HEK293T (cell line): ENCODE data around the gene IGF1R.

Source experiments
- CTCF ChIA-PET: fragments of 350-600 bp; formaldehyde crosslinking; extraction: SDS; loops from one replicate; lab custom pipeline; 2021; ENCODE audit warnings: antibody characterized with exemption, inconsistent platforms; lab: Yijun Ruan, JAX
- POLR2A ChIA-PET: fragments of 350-600 bp; formaldehyde crosslinking; extraction: SDS; loops from one replicate; lab custom pipeline; 2020; ENCODE audit warnings: antibody characterized with exemption, inconsistent platforms; lab: Yijun Ruan, JAX
- DNase-seq: peaks from one replicate; pipeline ENCODE4 v3.0.0; 2012; ENCODE audit warnings: mixed read lengths; ENCODE audit errors: extremely low spot score
- ARNT ChIP-seq: fragments of 450-650 bp; IDR thresholded peaks from 2 replicates; pipeline ENCODE4 v1.6.1; 2017; ENCODE audit warnings: mild to moderate bottlenecking
- BHLHE40 ChIP-seq: fragments of 450-650 bp; IDR thresholded peaks from 2 replicates; pipeline ENCODE4 v1.6.1; 2016; ENCODE audit warnings: mild to moderate bottlenecking, moderate library complexity, borderline replicate concordance
- CTBP1 ChIP-seq: fragments of 450-650 bp; IDR thresholded peaks from 2 replicates; pipeline ENCODE4 v1.6.1; 2016; ENCODE audit warnings: borderline replicate concordance
- ELF4 ChIP-seq: fragments of 450-650 bp; IDR thresholded peaks from 2 replicates; pipeline ENCODE4 v1.6.1; 2017; ENCODE audit warnings: antibody characterized with exemption
- FOXA1 ChIP-seq: fragments of 450-650 bp; IDR thresholded peaks from 2 replicates; pipeline ENCODE4 v1.6.1; 2016; ENCODE audit warnings: mild to moderate bottlenecking
- FOXK2 ChIP-seq: fragments of 450-650 bp; IDR thresholded peaks from 2 replicates; pipeline ENCODE4 v1.6.1; 2016; ENCODE audit warnings: mild to moderate bottlenecking
- FOXM1 ChIP-seq: fragments of 450-650 bp; IDR thresholded peaks from 2 replicates; pipeline ENCODE4 v1.6.1; 2017; ENCODE audit warnings: mild to moderate bottlenecking, borderline replicate concordance
- HDGF ChIP-seq: fragments of 450-650 bp; IDR thresholded peaks from 2 replicates; pipeline ENCODE4 v1.6.1; 2017; ENCODE audit warnings: antibody characterized with exemption, borderline replicate concordance
- L3MBTL2 ChIP-seq: fragments of 450-650 bp; conservative IDR thresholded peaks from 2 replicates; pipeline ENCODE4 v1.6.1; 2016; ENCODE audit warnings: mild to moderate bottlenecking
- LEF1 ChIP-seq: fragments of 450-650 bp; IDR thresholded peaks from 2 replicates; pipeline ENCODE4 v1.6.1; 2017; ENCODE audit warnings: mild to moderate bottlenecking, borderline replicate concordance
- NFRKB ChIP-seq: fragments of 450-650 bp; IDR thresholded peaks from 2 replicates; pipeline ENCODE4 v1.6.1; 2016; ENCODE audit warnings: mild to moderate bottlenecking, moderate library complexity
- PKNOX1 ChIP-seq: fragments of 450-650 bp; IDR thresholded peaks from 2 replicates; pipeline ENCODE4 v1.6.1; 2016
- SP1 ChIP-seq: fragments of 450-650 bp; IDR thresholded peaks from 2 replicates; pipeline ENCODE4 v1.6.1; 2017
- SUZ12 ChIP-seq: fragments of 450-650 bp; IDR thresholded peaks from 2 replicates; pipeline ENCODE4 v1.6.1; 2016; ENCODE audit warnings: mild to moderate bottlenecking
- TARDBP ChIP-seq: fragments of 450-650 bp; IDR thresholded peaks from 2 replicates; pipeline ENCODE4 v1.6.1; 2016
- ZNF384 ChIP-seq: fragments of 450-650 bp; IDR thresholded peaks from 2 replicates; pipeline ENCODE4 v1.6.1; 2016

Gene IGF1R

GRCh38 chr15:98855815-98856531, 207.6 kb downstream of the IGF1R start:
- TF ChIP-seq NFRKB (no peak), ZNF384 (no peak), L3MBTL2 (no peak), BHLHE40 (no peak), PKNOX1 (no peak), ARNT (no peak), LEF1 (no peak)
- POLR2A ChIA-PET, result interaction anchor here (0.6 to 2.0 kb wide), 5 partner anchors 11 to 347 kb away, joined by 3 to 7 read pairs (median 5); no protein-coding TSS in a partner anchor
- DNase-seq, result no peak
- CTCF ChIA-PET, result interaction anchor here (0.6 to 2.9 kb wide), 9 partner anchors 9 to 337 kb away, joined by 3 to 14 read pairs (median 4); no protein-coding TSS in a partner anchor

- ChIA-PET POLR2A (interaction anchor here (0.8 to 1.2 kb wide), 3 partner anchors 27 to 210 kb away, joined by 3 to 5 read pairs (median 4); no protein-coding TSS in a partner anchor), CTCF (interaction anchor here (0.6 to 2.9 kb wide), 9 partner anchors 9 to 337 kb away, joined by 3 to 14 read pairs (median 4); no protein-coding TSS in a partner anchor)
- TF ChIP-seq ARNT (no peak), BHLHE40 (no peak), TARDBP (no peak), FOXM1 (no peak), FOXA1 (no peak), PKNOX1 (no peak), CTBP1 (no peak), HDGF (no peak), ELF4 (no peak), NFRKB (no peak), FOXK2 (no peak), LEF1 (no peak), ZNF384 (no peak), SP1 (no peak), SUZ12 (no peak), L3MBTL2 (no peak)
- DNase-seq, result no peak
These were observed 208.2 kb downstream of the IGF1R start for GRCh38 chr15:98856532-98856907.

GRCh38 chr15:98858610-98859023, 210.3 kb downstream of the IGF1R start:
- DNase-seq, result no peak
- TF ChIP-seq NFRKB, result no peak
- TF ChIP-seq TARDBP, result no peak
- TF ChIP-seq BHLHE40, result no peak
- no peak for TF ChIP-seq FOXM1
- TF ChIP-seq ZNF384, result no peak
- TF ChIP-seq SUZ12, result no peak
- TF ChIP-seq CTBP1, result no peak
- TF ChIP-seq ELF4, result no peak
- TF ChIP-seq FOXK2, result no peak
- TF ChIP-seq L3MBTL2, result no peak
- TF ChIP-seq FOXA1, result no peak
- TF ChIP-seq SP1, result no peak
- ChIA-PET CTCF (interaction anchor here (0.6 to 1.6 kb wide), 5 partner anchors 9 to 218 kb away, joined by 3 to 5 read pairs (median 4); no protein-coding TSS in a partner anchor), POLR2A (no interaction called here)

GRCh38 chr15:98859149-98859548, 210.8 kb downstream of the IGF1R start:
- POLR2A ChIA-PET, result no interaction called here
- CTCF ChIA-PET, result interaction anchor here (0.6 to 1.2 kb wide), 4 partner anchors 8 to 217 kb away, joined by 3 to 4 read pairs (median 4); no protein-coding TSS in a partner anchor
- TF ChIP-seq NFRKB, result no peak
- TF ChIP-seq PKNOX1, result no peak
- TF ChIP-seq FOXM1, result no peak
- TF ChIP-seq HDGF, result no peak
- no peak for TF ChIP-seq FOXK2
- DNase-seq, result no peak

- TF ChIP-seq LEF1, result no peak
- TF ChIP-seq NFRKB, result no peak
- no peak for TF ChIP-seq FOXK2
- no peak for TF ChIP-seq ZNF384
- TF ChIP-seq ELF4, result no peak
- TF ChIP-seq HDGF, result no peak
- no peak for TF ChIP-seq L3MBTL2
- TF ChIP-seq CTBP1, result no peak
- no peak for TF ChIP-seq BHLHE40
- TF ChIP-seq SUZ12, result no peak
- no peak for TF ChIP-seq FOXA1
- TF ChIP-seq PKNOX1, result no peak
- TF ChIP-seq TARDBP, result no peak
- no peak for TF ChIP-seq FOXM1
- no peak for TF ChIP-seq ARNT
- TF ChIP-seq SP1, result no peak
- POLR2A ChIA-PET, result no interaction called here
- no peak for DNase-seq
- CTCF ChIA-PET, result interaction anchor here (0.6 to 1.0 kb wide), 2 partner anchors 10 to 84 kb away, joined by 3 read pairs; no protein-coding TSS in a partner anchor
These were observed 212.1 kb downstream of the IGF1R start for GRCh38 chr15:98860281-98861041.
